Hematopoietic multipotent progenitor cell treated with erythropoietin and hydrocortisone succinate and interleukin-3 and kit ligand, for 17 days (in vitro differentiated cells): ENCODE results near the gene MCOLN1.
A peak's percentile ranks its signal among the peaks of the same experiment; 100 is the strongest.

Source experiments
- DNase-seq: peaks from one replicate; pipeline ENCODE4 v3.0.0-alpha.2; 2015; ENCODE audit warnings: low spot score

Gene MCOLN1

DNA sequence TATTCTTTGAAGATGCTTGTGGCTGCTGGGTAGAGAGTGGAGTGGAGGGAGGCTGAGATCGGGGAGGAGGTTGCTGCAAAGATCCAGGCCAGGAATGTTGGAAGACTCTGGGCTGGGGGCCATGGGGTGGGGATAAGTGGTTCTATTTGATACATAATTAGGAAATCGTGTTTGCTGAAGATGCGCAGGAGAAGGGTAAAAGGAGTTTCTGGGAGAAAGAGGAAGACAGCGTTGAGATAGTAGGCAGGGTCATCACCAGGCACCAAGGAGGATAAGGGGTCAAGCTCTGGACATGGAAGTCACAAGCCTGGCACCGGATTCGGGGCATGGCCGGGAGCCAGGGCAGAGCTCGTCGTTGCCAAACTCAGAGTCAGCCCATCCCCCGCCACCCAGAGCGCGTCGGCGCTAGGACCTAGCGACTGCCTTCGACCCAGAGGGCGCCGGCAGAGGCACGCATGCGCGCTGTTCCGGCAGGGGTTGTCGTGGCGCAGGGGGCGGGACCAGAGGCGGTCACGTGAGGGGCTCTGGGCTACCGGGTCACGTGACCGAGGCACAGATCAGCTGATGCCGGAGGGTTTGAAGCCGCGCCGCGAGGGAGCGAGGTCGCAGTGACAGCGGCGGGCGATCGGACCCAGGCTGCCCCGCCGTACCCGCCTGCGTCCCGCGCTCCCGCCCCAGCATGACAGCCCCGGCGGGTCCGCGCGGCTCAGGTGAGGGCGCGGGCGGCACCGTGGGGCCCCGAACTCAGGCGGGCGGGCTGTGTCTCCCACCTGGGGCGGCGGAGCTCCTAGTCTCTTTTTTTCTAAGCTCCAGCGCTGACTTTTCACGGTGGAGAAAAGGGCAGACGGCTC, at the start of gene MCOLN1:
Gene MCOLN1 (plus strand): TSS at position 553 of the 851 bp plus-strand sequence. CDS start 127 bp downstream, at position 680.
- DNase-seq = peak; percentile 100

DNA sequence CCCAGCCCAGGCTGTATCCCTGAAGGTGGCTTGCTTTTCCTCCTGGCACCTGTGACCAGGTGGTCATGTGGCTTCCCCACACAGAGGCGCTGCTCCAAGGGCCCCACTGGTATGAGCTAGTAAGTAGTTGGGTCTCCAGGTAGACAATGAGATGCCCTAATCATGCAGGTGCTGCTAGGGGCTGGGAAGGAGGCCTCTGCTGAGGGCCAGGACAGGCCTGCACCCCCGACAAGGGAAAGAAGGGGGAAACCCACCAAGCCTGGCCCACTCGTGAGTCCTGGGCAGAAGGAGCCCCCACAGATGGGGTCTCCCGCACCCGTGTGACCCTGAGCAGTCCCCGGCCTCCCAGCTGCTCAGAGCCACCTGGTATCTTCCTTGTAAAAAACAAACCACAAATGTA, 46.8 kb upstream of the MCOLN1 start:
- DNase-seq = no peak

DNA sequence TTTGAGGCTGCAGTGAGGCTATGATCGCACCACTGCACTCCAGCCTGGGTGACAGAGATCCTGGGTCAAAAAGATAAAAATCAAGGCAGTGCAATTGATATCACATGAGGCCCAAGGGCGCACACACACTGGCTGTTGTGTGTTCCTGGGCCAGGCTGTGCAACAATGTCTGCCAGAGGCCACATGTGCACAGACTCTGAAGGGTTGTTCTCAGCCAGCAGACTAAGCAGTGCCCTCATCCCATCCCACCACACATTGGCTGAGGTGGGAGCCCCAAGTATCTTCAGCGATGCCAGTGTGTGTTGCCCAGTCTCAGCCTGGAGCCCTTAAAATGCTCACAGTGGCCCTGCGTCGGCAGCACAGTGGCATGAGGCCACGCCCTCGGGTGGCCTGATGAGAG, 46.2 kb upstream of the MCOLN1 start:
- no peak for DNase-seq

DNA sequence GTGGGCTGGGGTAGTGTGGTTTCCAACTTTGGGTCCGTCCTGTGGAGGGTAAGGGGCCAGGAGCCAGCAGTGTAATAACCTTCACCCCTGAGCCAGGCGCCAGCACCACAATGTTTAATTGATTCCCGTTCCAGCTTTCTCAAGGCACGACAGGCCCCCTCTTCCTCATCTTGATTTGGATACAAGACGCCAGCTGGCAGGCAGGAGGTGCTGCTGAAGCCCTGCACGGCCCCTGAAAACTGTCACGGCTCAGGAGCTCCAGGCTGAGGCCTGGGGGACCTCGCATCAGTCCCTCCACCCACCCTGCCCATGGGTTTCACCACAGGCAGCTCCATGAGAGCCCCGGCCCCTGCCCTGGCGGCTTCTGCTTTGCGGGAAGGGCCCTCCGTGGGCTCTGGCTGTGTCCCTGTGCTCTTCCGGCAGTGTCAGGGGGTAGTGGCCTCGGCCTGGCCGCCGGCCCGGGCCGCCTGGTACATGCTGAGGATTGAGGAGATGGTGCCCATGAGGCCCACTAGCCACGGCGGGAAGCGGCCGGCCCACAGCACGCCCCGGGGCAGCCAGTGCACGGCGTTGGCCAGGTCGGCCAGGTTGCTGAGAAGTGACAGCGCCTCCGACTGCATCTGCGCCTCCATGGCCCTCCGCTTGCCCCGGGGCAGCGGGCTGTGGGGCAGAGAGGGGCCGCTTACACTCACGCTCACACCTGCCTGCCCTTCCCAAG, 45.5 kb upstream of the MCOLN1 start:
- no peak for DNase-seq

DNA sequence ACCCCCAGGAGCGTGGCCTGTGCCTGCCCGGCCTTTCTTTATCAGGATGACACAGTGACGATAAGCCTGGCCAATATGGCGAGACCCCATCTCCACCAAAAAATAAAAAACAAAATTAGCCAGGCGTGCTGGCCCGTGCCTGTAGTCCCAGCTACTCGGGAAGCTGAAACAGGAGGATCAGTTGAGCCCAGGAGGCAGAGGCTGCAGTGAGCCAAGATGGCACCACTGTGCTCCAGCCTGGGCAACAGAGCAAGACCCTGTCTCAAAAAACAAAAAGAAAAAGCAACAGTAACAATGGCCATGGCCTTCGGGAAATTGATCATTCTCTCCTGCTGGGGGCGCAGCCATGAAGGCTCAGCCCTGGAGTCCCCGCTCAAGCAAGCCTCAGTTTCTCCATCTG, 44.7 kb upstream of the MCOLN1 start:
- DNase-seq = no peak

DNA sequence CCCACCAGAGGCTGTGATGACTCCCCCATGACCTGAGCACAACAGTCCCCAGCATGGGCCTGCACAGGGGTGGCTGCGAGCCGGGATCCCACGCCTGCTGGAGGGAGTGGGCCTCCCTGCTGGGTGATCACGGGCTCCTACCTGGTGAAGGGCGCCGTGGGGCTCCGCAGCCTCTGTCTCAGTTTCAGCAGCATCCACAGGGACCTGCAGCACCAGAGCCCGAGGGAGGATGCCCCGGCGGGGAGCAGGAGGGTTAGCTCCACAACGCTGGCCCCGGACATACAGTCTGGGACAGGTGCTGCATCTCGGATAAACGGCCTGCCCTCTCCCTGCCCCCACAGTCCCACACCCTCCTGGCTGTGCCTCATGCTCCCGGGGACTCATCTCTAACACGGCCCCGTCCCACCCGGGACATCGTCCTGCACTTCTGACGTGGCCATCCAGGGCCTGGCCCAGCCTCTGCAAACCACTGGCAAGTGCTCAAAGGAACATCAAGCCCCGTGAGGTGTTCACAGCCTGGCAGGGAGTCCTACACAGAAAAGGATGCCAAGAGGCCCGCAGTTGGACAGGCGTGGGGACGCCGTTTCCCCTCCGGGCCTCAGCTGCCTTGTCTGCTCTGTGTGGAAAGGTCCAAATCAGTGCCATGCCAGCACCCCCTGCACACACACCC, 44.1 kb upstream of the MCOLN1 start:
- DNase-seq = no peak

DNA sequence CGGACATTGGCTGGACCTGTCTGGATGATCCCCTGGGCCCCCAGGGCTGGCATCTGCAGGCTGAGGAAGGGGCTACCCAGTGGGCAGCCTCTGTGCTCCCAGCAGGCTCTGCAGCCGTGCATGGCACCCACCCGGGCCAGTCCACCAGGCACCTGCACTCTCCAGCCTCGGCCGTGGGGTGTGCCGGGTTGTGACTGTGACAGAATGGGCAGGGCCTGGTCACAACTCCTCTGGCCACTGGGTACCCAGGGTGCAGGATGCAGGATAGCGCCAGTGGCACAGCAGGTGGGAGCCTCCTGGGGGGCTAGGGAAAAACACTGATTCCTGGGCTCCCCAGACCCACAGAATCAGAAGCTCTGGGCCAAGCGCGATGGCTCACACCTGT, 43.6 kb upstream of the MCOLN1 start:
- DNase-seq = no peak

DNA sequence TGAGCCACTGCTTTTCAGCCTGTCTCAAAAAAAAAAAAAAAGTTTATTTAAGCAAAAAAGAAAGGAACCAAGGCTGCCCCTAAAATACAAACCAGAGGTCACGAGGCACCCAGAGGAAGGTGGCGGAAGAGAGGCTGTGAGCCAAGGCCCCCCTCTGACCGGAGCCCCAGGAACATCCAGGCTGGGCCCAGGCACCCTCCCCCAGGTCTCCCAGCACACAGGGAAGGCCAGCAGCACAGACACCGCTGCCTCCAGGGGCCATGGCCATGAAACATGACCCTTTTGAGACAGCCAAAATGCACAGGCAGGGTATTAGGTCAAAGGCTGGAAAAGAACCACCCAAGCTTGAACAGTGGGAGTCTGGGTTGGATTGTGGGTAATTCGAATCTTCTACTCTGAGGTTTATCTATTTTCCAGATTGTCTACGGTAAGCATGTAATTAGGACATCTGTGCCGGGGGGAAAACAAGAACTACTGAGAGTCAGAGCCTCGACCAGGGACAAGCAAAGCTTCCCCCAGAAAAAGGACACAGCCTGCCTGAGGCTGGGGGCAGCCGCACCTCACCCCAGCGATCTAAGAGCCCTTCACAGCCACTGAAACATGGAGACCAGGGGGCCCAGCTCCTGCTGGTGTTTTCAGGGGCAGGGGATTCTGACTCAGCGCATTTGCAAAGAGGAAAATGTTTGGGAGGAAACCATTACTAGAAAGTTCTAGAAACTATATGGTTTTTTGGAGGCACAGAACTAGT, 42.0 kb upstream of the MCOLN1 start:
- no peak for DNase-seq

DNA sequence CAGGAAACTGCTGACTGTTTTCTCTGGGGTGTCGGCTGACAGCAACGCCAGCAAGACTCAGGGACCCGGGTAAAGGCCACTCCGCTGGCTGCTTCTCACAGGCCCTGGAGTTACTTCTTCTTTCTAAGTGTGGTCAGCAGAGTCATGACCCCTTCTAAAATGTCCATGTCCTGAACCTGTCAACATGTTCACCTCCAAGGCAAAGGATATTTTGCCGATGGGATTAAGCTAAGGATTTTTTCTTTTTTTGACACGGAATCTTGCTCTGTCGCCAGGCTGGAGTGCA, 41.5 kb upstream of the MCOLN1 start:
- DNase-seq = no peak

DNA sequence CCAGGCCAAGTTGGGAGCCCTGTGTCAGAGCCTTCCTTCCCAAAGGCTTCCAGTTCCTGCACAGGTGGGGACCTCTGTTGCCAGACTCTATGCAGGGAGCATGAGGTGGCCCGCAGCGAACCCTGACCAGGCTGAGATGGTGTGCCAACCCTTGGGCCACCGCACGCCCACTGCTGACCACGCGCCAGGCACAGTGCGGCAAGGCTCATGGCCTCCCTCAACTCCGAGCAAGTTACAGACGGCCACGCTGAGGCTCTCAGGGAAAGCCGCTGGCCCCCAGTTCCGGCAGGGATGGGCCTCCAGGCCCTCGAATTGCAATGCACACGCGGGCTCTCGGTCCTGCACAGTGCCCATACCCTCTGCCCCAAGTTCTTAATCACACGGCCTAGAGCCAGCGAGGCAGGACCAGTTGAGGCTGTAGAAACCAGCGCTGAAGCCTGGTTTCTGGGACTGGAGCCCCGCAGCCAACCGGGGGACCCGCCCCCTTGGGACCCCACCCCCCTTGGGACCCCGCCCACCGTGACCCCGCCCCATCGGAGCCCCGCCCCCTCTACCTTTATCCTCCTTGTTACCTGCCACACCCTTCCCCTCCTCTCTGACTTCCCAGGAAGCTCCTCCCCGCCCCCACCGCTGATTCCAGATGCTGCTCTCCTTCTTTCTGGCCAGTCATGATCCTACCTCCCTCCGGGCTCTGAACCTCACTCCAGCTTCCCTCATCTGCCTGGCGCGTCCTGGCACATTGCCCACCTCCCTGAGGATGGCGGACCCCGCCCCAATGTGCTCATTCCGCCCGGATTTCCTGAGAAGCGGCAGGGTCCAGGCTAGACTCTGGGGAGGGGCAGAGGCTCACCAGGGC, 39.6 kb upstream of the MCOLN1 start:
- no peak for DNase-seq

DNA sequence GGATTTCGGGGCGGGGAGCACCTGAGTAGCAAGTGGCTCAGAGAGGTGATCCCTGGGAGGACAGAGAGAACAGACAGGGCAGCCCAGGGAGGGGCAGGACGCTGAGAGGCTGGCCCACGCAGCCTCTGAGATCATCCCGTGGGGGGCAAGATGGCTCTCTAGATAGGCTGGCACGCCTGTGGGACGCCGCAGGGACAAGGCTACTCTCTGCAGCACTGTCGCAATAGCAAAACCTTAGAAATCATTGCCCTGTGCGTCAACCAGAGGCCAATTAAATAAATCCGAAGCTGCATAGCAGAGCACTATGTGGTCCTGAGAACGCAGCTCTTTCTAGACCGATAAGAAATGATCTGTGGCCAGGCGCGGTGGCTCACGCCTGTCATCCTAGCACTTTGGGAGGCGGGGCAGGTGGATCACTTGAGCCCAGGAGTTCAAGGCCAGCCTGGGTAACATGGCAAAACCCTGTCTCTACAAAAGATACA, 38.7 kb upstream of the MCOLN1 start:
- no peak for DNase-seq

DNA sequence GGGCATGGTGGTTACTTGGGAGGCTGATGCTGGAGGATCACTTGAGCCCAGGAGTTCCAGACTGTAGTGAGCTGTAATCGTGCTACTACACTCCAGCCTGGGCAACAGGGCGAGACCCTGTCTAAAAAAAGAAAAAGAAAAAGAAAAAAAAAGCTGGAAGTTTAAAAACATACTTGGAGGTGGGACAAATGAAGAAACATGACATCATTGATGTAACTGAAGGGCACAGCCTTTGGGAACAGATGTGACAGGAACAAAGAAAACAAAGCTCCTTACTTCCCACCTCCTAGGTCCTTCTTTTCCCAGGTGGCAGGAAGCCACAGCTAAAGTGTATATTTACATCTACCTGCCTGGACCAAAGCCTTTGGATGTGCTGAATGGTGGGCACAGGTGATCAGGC, 35.5 kb upstream of the MCOLN1 start:
- DNase-seq = no peak

DNA sequence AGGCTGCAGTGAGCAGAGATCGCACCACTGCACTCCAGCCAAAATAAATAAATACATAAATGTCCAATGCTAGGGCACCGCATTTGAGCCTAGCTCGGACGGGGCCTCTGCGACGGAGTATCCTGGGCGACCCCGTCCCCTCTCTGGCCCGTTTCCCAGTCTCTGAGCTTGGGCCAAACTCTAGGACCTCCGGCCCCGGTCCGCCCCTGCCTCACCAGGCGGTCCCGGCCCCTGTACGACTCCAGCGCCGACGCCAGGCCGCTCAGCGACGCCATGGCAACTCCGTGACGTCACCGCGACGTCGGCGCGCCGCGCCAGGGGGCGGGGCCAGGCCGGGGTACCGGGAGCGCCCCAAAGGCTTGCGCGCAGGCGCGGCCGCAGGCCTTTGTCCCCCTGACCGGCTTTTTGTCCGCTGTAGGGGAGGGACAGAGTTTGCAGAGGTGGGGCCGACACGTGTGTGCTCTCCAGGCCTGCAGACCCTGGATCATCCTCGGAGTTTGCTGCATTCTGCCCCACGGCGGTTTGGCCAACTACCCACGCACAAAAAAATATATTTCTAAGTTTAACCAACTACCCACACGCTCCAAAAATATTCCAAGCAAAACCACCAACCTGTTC, 33.6 kb upstream of the MCOLN1 start, which contains the start of gene PEX11G:
Gene PEX11G (minus strand): TSS at position 300 of the 618 bp plus-strand sequence. CDS start 25 bp downstream, at position 275.
- peak; percentile 93 for DNase-seq

DNA sequence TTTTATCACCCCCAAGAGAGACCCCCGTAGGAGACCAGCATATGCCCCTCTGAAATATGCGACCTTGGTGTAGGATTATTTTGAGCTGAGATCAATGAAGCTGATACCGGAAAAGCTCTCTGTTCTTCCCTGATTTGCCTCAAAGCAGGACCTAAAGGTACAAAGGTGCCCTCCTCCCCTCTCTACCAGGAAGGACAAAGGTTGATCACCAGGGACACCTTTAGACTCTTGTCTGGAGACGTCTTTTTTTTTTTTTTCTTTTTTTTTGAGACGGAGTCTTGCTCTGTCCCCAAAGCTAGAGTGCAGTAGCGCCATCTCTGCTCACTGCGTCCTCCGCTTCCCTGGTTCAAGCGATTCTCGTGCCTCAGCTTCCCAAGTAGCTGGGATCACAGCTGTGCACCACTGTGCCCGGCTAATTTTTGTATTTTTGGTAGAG, 32.8 kb upstream of the MCOLN1 start:
- DNase-seq = no peak

DNA sequence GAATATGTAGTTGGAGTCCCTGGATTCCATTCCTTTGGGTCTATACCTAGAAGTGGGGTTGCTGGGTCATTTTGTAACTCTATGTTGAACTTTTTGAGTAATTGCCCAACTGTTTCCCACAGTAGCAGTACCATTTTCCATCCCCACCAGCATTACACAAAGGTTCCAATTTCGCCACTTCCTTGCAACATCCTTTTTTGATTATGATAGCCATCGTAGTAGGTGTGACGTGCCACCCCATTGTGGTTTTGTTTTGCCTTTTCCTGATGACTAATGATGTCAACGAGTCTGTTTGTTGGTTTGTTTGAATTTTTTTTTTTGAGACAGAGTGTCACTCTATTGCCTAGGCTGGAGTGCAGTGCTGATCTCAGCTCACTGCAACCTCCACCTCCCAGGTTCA, 30.3 kb upstream of the MCOLN1 start:
- DNase-seq = no peak

DNA sequence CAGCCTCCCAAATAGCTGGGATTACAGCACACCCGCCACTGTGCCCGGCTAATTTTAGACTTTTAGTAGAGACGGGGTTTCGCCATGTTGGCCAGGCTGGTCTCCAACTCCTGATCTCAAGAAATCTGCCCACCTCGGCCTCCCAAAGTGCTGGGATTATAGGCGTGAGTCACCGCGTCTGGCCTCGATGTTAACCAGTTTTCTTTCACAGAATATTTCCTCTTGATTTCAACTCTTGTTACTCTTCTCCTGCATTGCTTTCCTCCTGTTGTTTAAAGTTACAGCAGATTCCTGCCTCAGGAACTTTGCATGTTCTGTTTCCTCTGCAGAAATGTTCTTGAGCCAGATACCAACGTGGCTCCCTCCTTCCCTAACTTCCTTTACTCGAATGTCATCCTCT, 29.9 kb upstream of the MCOLN1 start:
- no peak for DNase-seq

DNA sequence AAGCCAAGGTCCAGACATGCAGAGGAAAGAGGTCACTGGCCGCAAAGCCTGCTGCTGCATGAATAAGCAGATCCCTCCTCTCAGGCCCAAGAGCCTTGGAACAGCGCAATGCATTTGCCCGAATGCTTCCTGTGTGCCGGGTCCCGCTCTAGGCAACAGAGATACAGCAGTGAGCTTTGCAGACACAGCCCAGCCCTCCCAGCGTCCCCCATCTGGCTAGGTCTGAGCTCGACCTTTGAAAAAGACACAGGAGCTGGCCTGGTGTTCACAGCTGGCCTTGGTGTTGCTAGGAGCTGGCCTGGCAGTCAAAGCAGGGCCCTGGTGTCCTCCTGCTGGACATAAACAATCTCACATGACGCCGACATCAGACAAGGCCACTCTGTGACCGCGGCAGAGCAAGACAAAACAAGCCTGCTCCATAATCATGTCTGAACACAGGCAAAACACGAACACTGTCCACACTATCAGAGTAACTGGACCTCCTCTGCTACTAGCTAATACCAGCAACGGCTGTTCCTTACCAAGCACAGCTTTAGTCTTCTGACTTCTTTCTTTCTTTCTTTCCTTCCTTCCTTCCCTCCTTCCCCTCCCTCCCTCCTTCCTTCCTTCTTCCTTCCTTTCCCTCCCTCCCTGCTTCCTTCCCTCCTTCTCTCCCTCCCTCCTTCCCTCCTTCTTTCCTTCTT, 27.9 kb upstream of the MCOLN1 start:
- no peak for DNase-seq

DNA sequence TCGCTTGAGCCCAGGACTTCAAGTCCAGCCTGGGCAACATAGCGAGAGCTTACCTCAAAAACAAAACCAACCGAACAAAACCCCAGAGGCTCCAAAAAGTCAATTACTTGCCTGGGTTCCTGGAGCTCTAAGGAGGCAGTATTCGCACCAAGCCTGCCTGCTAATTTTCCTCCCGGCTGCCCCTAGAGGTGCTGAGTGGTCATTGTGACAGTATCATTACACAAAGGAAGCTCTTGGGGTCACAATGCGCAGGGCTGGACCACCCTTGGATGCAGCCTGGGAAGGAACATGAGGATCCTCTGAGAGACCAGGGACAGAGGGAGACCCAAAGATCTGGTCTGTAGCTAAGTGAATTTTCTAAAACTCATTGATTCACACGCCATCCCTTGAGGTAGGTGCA, 25.1 kb upstream of the MCOLN1 start:
- DNase-seq = no peak

DNA sequence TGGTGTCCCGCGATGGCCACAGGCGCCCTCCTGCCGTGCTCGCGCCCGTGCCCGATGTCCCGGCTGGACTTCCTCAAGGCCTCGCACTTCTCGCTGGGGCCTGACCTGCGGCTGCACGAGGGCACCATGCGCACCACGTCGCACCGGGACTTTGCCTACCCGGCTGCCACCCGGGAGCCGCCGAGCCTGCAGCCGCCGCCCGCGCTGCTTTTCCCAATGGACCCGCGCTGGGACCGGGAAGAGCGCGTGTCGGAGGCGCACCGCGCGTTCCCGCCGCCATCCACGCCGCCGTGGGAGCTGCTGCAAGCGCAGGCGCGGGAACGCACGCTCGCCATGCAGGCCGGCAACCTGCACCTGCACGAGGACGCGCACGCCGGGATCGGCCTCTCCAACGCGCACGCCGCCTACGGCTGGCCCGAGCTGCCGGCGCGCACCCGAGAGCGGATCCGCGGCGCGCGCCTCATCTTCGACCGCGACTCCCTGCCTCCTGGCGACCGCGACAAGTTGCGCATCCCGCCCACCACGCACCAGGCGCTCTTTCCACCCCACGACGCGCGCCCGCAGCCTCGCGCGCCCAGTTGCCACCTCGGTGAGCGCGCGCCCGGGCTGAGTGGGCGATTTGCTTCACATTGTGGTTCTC, 21.5 kb upstream of the MCOLN1 start:
- no peak for DNase-seq

DNA sequence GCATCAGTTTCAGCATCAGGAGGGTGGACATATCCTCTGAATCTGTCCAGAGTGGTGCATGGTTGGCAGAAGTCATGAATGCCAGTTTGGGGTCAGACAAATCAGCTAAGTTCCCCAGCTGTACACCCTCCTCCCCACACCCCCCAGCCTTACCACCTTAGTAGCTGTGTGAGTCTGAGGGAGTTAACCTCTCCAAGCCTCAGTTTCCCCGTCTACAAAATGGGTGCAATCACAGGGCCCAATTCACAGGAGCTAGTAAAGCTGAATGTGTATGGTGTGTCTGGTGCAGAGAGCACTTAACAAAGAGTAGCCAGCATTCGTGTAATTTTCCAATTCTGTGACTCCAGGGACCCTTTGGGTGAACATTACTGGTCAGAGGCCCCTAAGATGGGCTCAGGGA, 19.9 kb upstream of the MCOLN1 start:
- DNase-seq = no peak
